G401.6 (cell line): ENCODE results near the gene SYCE3.

Source experiments
- FAIRE-seq: peaks from 2 replicates; lab custom pipeline; 2012; peaks lifted over from hg19 to GRCh38; lab: Jason Lieb, UNC

Gene SYCE3

DNA sequence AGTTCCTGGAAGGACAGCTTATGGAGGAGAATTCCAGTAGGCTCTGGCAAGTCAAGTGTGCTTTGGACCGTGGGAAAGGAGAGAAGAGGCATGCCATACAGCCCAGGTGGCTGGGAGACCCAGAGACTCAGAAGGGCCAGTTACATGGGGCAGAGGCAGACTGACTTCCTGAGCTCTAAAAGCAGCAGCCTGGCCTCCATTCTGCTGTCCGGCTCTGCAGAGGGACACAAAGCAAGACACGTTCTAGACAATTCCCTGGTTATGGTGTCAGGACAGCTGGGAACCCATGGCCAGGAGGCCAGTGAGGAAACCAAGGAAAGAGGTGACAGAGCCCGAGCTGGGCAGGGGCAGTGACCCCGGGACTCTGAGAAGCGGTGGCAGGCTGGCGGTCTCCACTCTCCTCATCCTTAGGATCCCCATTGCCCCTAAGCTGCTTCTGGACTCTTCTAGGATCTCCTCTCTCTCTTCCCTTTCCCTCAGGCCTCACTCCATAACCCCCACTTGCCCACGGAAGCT, 12.8 kb upstream of the SYCE3 start:
- no peak for FAIRE-seq

DNA sequence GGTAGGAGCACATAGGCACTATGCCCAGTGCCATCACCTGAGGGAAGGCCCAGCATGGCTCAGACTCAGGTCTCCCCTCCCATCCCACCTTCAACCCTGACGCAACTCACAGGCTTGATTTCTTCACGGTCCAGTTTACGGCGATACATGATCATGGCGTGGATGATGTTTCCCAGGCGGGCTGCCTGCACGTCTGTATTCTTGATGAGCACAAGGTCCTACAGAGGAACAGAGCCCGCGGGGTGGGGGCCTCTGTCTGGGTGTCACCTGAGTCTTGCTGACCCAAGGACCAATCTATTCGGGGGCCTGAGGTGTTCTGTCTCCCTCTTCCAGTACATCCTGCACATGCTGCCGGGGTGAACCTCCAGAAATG, 11.7 kb upstream of the SYCE3 start:
- no peak for FAIRE-seq

DNA sequence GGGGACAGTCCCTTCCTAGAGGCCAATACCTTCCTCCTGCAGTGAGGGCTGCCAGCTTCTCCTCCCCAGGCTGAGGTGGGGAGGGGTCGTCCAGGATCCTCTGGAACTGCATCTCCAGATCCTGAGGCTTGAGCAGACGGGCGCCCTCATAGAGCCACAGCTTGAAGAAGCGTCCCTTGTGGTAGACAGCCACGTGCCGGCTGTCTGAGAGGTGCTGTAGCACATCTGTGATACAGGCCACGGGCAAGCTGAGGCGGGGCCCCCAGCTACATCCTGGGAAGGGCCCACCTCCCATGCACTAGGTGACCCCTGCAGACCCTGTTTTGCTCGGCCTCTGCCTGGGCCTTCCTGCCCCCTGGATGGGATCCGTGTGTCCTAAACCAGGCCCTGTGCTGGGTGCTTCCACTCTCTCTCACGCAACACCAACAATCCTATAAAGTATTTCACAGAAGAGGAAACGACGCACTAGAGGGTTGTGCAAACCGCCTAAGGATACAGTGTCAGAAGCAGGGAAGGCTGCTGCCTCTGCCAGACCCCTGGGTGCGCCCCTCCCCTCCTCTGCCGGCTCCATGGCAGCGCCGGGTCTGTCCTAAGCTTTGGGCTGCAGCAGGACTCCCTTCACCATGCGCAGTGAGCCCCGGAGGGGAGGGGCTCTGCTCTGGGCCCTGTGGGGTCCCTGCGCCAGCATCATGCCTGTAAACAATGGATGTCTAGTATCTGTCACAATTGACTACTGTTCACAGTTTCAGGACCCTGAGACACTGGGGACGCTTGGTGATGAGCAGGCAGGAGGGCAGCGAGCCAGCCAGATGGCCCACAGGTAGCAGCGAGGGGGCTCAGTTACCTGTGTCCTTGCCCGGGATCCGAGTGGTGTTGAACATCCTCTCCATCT, 11.0 kb upstream of the SYCE3 start:
- no peak for FAIRE-seq

DNA sequence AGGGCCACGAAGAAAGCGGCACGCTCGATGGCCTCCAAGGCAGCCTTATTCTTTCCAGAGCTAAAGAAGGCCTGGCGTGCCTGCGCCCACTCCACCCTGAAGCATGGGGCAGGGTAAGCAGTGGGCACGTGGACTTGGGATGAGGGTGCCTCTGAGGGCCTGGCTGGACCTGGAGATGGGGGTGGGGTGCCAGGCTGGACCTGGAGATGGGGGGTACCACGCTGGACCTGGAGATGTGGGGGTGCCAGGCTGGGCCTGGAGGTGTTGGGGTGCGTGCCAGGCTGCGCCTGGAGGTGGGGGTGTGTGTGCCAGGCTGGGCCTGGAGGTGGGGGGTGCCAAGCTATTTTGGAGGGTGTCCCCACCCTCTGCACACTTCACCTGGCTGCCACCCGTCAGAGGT, 10.2 kb upstream of the SYCE3 start:
- no peak for FAIRE-seq

DNA sequence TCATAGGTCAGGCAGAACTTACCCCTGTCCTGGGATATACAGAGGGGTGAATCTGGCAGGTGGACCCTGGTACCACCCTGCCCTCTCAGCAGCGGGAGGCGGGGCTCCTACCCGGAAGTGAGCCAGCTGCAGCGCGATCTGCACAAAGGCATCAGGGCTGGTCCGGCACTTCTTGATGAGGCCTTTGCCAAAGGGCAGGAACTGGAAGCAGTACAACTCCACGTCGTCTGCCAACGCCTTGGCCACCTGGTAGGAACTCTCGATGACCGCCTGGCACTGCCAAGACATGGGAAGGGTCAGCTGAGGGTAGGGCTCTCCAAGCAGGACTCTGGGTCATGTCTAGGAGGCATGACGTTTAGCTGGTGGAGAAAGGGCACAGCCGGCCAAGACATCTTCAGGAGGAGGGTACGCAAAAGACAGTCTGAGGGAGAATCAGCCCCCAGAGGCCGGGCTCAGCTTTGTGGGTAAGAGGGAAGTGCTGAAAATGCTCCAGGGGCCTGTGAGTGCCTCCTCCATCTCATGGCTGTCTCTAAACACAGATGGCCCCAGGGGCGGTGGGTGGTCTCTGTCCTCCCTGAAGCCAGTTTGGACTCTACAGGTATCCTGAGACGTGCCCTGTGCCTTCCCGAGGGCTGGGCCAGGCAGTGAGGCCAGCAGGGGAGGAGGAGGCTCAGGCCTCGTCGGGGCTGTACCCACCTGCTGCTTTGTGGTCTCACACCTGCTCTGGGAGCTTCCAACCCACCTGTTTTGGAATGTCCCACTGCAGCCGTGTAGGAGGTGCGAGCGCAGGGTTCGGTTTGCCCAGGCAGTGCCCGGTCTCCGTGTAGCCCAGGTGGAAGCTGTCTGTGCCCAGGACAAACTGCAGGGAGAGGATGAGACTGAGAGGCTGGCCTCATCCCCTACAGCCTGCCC, 8.8 kb upstream of the SYCE3 start:
- no peak for FAIRE-seq

DNA sequence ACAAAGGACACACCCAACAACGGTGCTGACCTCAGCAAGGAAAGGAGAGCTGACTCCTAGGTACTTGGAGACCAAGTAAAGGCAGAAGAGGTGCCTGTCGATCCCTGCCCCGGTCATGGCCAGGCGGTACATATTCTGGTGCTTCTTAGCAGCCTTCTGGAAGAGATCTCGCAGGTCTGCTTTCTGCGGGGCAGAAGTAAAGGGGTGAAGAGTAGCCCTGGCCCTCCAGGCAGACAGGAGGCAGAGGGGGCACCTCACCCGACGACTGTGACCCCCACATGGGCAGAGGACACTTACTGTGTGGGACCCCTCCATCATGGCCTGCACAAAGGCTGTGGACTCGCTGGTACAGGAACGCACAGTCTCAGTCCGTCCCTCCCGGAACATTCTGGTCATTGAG, 8.1 kb upstream of the SYCE3 start:
- no peak for FAIRE-seq

DNA sequence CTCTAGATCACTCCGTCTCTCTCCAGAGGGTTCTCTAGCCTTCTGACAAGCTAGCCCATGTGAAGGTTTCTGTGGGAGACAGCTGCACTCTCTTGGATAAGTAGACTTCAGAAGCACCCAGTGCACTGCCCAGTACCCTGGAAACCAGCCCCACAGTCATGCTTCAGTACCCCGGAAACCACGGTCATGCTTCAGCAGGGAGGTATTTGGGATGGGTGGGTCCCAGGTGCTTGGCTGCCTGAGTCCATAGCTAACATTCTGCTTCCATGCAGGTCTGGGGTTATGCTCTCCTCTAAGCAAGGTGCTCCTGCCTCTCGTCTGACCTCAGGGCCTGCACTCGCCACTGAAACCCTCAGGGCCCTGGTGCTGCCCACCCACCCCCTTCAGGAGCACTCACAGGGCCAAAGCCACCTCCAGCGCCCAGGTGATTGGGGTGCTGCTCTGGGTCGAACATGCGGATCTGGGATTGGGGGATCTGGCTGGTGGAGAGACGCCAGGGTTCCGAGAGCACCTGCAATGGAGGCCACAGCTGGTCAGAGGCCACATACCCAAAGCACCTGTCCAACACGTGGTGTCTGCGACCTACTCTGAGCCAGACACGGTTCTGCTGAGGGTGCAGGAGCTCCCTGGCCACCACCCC, 7.3 kb upstream of the SYCE3 start:
- no peak for FAIRE-seq

DNA sequence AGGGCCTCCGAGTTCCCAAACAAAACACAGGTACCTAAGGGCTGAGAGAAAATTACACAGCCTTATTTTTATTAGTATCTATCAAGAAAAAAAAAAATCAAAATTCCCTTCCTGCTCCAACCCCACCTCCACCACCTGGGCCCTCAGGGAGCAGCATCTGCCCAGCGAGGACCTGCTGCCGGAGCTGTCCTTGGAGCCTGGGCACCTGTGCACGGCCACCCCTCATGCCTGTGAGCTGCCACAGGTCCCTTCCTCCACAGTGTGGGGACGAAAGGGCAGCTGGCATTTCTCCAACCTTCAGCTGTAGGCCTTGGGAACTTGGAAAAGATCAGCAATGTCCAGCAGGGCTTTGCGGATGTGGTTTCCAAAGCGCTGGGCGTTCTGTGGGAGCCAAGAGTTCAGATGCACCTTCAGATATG, 6.3 kb upstream of the SYCE3 start:
- no peak for FAIRE-seq

DNA sequence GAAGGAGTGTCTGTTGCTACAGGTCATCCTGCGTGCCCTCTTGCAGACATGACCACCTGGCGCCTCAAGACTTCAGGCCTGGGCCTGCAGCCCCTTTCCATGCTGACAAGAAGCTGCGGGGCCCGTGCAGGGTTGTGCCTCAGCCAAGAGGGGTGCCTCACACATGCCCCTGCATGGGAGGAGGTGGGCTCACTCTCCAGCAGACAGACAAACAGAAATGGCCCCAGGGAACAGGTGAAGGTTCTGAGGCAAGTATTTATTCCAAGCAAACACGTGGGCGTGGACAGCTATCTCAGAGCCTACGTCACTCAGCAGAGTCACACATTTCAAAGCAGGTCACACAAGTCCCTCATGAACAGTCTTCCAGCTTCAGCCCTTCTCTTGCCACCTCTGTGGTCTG, 5.9 kb upstream of the SYCE3 start:
- no peak for FAIRE-seq

DNA sequence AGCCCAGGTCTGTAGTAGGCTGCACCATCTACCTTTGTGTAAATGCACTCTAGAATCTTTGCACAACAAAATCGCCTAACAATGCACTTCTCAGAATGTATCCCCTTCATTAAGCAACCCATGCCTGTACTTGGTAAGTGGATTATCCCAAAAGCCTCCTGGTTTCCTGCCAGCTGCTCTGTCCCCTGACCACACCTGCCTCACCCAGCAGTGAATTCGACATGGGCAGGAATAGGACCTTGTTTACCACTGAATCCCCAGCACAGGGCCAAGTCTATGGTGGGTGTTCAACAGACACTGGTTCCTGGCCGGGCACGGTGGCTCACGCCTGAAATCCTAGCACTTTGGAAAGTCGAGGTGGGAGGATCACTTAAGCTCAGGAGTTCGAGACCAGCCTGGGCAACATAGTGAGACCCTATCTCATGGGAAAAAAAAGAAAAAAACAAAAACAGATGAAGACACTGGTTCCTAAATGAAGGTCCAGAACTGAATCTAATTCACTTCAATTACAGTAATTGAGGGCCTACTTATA, 5.1 kb upstream of the SYCE3 start:
- no peak for FAIRE-seq

DNA sequence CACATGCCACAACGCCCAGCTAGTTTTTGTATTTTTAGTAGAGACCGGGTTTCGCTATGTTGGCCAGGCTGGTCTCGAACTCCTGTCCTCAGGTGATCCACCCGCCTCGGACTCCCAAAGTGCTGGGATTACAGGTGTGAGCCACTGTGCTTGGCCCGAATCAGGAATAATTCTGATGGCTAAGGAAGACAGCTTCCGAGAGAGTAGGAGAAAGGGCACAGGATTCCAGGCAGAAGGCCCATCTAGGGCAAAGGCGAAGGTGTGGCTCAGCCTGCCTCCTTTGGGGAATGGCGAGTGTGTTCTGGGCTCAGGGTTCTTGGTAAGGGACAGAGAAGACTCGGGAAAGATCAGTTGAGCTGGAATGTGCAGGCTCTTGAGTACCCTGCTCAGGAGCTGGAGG, 1.6 kb upstream of the SYCE3 start:
- no peak for FAIRE-seq

DNA sequence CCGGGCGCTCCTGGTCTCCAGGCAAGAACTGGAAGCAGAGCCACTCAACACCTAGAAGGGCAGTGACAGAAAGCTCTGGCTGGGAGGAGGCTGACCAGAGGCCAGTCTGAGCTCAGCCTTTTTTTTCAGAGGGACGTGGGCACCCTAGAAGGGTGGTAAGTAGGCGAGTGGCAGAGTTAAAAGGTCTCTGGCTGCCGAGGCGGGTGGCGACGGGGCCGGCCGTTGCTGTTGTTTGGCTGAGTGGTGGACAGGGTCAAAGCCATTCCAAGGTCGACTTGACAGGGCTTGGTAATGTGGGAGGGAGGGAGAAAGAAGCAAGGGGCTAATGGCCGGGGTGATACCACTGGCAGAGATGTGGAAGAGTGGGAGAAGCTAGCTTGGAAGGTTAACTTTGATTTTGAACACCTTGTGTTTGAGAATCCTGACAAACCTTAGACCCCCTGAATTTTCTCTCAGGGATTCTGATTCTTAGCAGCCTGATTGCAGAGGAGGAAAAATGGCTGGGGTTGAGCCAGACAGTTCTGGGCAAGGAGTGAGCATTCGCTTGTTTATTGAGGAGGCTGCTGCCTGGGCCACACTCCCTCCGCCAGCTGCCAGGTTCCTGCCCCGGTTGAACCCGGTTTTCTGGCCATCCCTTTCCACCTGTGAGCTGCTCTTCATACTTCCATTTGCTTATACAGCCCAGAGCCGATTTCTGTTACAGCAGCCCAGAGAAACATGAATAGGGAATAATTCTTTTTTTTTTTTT, 868 bp upstream of the SYCE3 start:
- FAIRE-seq = no peak

DNA sequence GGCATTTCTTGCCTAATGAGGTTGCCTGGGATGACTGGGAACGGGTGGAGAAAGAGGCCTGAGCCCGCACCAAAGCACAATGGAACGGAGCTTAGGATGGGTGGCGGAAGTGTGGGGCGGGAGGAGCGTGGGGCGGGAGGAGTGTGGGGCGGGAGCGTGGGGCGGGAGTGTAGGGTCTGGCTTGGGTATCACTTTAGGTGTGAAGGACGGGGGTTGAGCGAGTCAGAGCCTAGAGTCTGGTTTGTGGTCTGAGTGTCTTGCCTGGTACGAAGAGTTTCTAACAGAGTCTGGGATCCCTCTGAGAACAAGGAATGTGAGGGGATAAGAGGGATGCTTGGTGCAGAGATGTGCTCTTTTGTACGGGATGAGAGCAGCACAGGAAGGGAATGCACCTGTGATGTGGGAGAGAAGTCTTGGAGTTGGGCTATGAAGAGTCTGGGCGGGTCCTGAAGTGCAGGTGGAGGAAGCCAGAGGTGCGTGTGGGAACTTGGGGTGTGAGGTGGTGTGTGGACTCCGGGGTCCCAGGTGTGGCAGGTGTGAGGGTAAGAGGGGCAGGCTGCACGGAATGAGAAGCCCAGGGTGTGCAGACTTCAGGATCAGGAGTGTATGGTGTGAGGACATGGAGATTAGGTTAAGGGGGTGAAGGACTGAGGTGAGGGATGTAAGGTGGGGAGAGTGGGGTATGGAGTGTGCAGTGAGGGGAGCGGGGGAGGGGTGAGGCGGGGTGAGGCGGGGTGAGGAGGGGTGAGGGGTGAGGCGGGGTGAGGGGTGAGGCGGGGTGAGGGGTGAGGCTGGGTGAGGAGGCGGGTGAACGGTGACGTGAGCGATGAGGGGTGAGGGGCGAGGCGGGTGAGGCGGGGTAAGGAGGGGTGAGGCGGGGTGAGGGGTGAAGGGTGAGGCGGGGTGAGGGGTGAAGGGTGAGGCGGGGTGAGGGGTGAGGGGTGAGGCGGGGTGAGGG, 1.0 kb downstream of the SYCE3 start:
- FAIRE-seq = no peak

DNA sequence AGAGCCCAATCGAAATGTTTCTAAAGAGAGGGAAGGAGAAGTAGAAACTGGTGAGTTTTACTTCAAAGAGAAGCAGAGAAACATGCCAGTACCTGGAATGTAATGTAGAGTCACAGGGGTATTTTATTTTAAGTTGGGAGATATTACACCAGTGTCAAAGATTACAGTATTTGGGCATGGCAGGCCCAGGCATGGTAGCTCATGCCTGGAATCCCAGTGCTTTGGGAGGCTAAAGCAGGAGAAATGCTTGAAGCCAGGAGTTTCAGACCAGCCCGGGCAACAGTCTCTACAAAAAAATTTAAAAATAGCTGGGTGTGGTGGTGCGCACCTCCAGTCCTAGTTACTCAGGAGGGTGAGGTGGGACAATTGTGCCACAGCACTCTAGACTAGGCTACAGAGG, 2.7 kb downstream of the SYCE3 start:
- no peak for FAIRE-seq

DNA sequence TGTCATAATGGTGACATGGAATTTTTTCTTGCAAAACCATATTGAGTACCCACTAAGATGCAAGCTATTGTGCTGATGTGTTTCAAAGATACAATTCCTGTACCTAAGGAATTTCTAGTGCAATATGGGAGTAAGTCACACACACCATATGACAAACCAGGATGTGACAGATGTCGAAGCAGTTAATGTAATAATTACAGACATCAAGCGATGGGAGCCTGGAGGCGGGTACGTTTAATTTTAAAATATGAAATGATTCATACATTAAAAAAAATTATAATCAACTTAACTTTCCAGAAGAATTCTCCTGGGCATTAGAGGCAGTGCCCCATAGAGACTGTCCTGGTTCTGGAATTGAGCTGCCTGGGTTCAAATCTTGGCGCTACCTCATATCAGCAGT, 6.0 kb downstream of the SYCE3 start:
- no peak for FAIRE-seq

DNA sequence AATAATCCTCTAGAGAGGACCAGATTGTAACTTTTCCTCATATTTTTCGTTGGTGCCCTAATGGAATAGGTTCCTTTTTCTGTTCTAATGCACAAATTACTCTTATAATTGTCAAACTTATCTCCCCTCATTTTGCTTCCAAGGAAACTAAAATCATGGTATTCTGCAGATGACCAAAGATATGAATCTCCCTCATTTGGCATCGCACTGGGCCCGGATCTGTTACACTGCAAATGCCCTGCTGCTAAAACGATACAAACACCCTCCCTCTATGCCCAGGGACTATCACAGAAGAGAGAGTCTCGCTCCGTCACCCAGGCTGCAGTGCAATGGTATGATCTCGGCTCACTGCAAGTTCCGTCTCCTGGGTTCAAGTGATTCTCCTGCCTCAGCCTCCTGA, 9.4 kb downstream of the SYCE3 start:
- no peak for FAIRE-seq

DNA sequence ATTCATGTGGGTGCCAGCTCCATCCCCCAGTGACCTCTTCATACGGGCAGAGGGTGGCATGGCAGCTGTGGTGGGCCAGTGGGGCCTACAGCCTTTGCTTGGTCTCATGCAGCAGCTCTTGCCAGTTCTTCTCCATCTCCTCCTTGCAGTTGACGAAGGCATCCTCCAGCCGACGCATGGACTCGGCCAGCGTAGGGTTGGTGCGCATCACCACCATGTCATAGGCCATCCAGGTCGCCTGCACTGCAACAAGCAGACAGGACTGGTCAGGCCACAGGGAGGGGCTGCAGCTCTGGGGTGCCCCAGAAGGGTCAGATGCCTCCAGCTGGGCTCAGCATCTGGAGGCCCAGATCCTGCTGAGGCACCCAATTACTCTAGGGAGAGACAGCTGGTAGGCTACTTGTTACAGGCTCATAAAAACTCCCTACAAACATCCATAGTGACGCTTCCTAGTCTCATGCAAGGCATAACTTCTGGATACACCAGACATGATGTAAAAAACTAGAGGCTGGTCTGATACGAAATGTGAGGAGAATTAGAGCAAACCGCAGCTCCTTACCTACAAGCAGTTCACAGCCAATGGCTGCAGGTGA, 11.5 kb downstream of the SYCE3 start:
- no peak for FAIRE-seq

DNA sequence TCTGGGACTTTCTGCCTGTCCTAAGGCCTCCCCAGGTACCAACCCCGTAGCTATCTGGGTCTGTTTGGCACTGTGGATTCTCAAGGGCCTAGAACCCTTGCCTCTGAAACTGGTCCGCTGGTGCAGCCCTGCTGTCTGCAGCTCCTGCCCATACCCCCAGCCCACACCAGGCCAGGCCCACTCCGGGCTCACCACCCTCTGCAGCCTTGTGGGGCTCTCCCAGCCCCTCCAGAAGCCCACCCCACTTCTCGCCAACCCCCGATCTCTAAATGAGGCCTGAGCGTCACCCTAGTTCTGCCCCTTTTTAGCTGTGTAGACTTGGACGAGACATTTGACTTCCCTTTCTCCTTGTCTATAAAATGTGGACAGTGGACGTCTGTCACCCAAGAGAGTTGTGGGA, 12.3 kb downstream of the SYCE3 start:
- FAIRE-seq = no peak

DNA sequence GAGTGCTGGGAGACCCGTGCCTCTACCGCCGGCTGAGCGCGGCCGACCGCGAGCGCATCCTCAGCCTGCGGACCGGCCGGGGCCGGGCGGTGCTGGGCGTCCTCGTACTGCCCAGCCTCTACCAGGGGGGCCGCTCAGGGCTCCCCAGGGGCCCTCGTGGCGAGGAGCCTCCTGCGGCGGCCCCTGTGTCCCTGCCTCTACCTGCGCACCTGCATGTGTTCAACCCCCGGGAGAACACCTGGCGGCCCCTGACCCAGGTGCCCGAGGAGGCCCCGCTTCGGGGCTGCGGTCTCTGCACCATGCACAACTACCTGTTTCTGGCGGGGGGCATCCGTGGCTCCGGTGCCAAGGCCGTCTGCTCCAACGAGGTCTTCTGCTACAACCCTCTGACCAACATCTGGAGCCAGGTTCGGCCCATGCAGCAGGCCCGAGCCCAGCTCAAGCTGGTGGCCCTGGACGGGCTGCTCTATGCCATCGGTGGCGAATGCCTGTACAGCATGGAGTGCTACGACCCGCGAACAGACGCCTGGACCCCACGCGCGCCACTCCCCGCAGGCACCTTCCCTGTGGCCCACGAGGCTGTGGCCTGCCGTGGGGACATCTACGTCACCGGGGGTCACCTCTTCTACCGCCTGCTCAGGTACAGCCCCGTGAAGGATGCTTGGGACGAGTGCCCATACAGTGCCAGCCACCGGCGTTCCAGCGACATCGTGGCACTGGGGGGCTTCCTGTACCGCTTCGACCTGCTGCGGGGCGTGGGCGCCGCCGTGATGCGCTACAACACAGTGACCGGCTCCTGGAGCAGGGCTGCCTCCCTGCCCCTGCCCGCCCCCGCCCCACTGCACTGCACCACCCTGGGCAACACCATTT, 13.6 kb downstream of the SYCE3 start:
- no peak for FAIRE-seq
